OCI-LY7 (cell line): ENCODE measurements around the gene HPN. TPM values are rescaled to one million over a fixed set of nuclear protein-coding genes. Genes with fewer than 3 reads are reported as not detected.

ENCODE experiments used
- BruUV-seq: library from RNA; stranded (reverse); fragments of 400-500 nt; replicated peaks from 2 replicates; lab custom pipeline; 2021; lab: Mats Ljungman, UMichigan
- CTCF ChIA-PET: fragments of 300-600 bp; sonication (Branson Sonifier 250); formaldehyde crosslinking; loops from one replicate; lab custom pipeline; 2022; ENCODE audit warnings: antibody characterized with exemption; ENCODE audit not compliant: unreplicated experiment; lab: Charles Lee
- POLR2A ChIA-PET: fragments of 300-600 bp; sonication (Branson Sonifier 250); formaldehyde crosslinking; loops from one replicate; lab custom pipeline; 2022; ENCODE audit warnings: antibody characterized with exemption; lab: Charles Lee
- DNase-seq: peaks from one replicate; pipeline ENCODE4 v3.0.0-alpha.2; 2015; ENCODE audit warnings: low spot score
- H2AFZ ChIP-seq: fragments of 200-600 bp; sonication (generic), shearing (Covaris generic); 2 replicates; pipeline ENCODE4 v1.6.1; 2014; ENCODE audit warnings: mild to moderate bottlenecking, antibody characterized with exemption, low read length, moderate library complexity
- H3K27ac ChIP-seq: fragments of 200-600 bp; sonication (generic); 2 replicates; pipeline ENCODE4 v1.5.1; 2014; ENCODE audit warnings: mixed run types, low read depth, mild to moderate bottlenecking, moderate library complexity, low read length, inconsistent platforms; ENCODE audit not compliant: poor library complexity, severe bottlenecking
- H3K36me3 ChIP-seq: fragments of 200-600 bp; sonication (generic); 2 replicates; pipeline ENCODE4 v1.6.1; 2014; ENCODE audit warnings: mild to moderate bottlenecking, antibody characterized with exemption, low read length, moderate library complexity, mixed read lengths; ENCODE audit not compliant: insufficient read depth
- H3K4me1 ChIP-seq: fragments of 200-600 bp; sonication (generic); 2 replicates; pipeline ENCODE4 v1.5.1; 2014; ENCODE audit warnings: mild to moderate bottlenecking, low read length; ENCODE audit not compliant: insufficient read depth, poor library complexity, severe bottlenecking
- H3K4me2 ChIP-seq: fragments of 200-600 bp; sonication (generic); 2 replicates; pipeline ENCODE4 v1.6.1; 2014; ENCODE audit warnings: mild to moderate bottlenecking, low read length
- H3K4me3 ChIP-seq: fragments of 200-600 bp; sonication (generic); 2 replicates; pipeline ENCODE4 v1.5.1; 2014; ENCODE audit warnings: mild to moderate bottlenecking, low read depth, low read length; ENCODE audit not compliant: poor library complexity, severe bottlenecking
- H3K79me2 ChIP-seq: fragments of 200-600 bp; sonication (generic); 2 replicates; pipeline ENCODE4 v1.6.1; 2016; ENCODE audit warnings: low read depth, mild to moderate bottlenecking, low read length, moderate library complexity, mixed read lengths; ENCODE audit not compliant: insufficient read depth
- H3K9me2 ChIP-seq: fragments of 200-600 bp; sonication (generic); 2 replicates; pipeline ENCODE4 v1.6.1; 2016; ENCODE audit warnings: mild to moderate bottlenecking, low read length, mixed read lengths; ENCODE audit not compliant: insufficient read depth
- H3K9me3 ChIP-seq: fragments of 200-600 bp; sonication (generic); 2 replicates; pipeline ENCODE4 v1.6.1; 2014; ENCODE audit warnings: mild to moderate bottlenecking, mixed run types, low read length, mixed read lengths
- H4K20me1 ChIP-seq: fragments of 200-600 bp; sonication (generic); 2 replicates; pipeline ENCODE4 v1.6.1; 2014; ENCODE audit warnings: mild to moderate bottlenecking, antibody characterized with exemption, low read length, moderate library complexity, mixed read lengths; ENCODE audit not compliant: insufficient read depth
- EZH2phosphoT487 ChIP-seq: fragments of 200-600 bp; sonication (generic); IDR thresholded peaks from 2 replicates; pipeline ENCODE4 v1.6.1; 2018; ENCODE audit warnings: low read depth, borderline replicate concordance, mild to moderate bottlenecking, mixed run types, antibody characterized with exemption, low read length, moderate library complexity, mixed read lengths
- intact Hi-C: fragments of 100-400 bp; cut with micrococcal nuclease; formaldehyde crosslinking; loops from one replicate; pipeline ENCODE4 v1.10.0; 2022; ENCODE audit not compliant: unreplicated experiment
- total RNA-seq, 2 experiments: library from RNA; depleted of rRNA in 1 of 2; stranded (reverse); fragments of >200 nt in 1 of 2; shearing (Covaris generic) in 1 of 2; gene quantifications; 2 replicates each; pipeline ENCODE4 v1.2.3, GENCODE V29; 2014 to 2022
- TF ChIP-seq, protein P1 (sequence below): fragments of 200-600 bp; sonication (generic); conservative IDR thresholded peaks from 2 replicates; pipeline ENCODE4 v1.5.1; 2014; ENCODE audit warnings: mild to moderate bottlenecking, antibody characterized with exemption, low read length, moderate library complexity, mixed read lengths

HPN gene
- total RNA-seq, 2 experiments from 2014 or later = 0.17 to 0.19 TPM

DNA sequence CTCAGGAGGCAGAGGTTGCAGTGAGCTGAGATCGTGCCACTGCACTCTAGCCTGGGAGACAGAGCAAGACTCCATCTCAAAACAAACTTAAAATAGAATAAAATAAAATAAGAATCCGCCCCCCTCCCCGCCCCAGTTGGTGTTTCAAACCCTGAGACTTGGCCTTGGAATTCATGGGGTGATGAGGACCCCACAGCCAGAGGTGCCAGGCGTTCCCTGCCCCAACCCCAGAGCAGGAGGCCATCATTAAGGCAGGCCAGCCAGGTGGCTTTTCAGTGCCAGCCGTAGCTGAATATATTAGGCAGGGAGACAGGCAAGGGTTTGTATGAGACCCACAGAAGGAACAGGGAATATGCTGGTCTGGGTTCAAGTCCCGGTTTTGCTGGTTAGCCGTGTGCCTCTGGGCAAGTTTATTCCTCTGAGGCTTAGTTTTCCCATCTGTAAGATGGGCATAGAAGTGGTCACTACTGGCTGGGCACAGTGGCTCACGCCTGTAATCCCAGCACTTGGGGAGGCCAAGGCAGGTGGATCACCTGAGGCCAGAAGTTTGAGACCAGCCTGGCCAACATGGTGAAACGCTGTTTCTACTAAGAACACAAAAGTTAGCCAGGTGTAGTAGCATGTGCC, 12.3 kb downstream of the HPN start:
- Histone ChIP-seq H3K27ac (no peak overlapping the region), H3K4me1 (peaks cover 14% of the 10 kb centered on the region), H3K79me2 (no peaks in the 10 kb centered on the region), H2AFZ (no peak overlapping the region), H4K20me1 (no peaks in the 10 kb centered on the region), H3K36me3 (no peaks in the 10 kb centered on the region), H3K9me2 (no peaks in the 10 kb centered on the region), H3K4me3 (no peak overlapping the region), H3K4me2 (no peak overlapping the region), H3K9me3 (no peaks in the 10 kb centered on the region)
- TF ChIP-seq, protein P1, sequence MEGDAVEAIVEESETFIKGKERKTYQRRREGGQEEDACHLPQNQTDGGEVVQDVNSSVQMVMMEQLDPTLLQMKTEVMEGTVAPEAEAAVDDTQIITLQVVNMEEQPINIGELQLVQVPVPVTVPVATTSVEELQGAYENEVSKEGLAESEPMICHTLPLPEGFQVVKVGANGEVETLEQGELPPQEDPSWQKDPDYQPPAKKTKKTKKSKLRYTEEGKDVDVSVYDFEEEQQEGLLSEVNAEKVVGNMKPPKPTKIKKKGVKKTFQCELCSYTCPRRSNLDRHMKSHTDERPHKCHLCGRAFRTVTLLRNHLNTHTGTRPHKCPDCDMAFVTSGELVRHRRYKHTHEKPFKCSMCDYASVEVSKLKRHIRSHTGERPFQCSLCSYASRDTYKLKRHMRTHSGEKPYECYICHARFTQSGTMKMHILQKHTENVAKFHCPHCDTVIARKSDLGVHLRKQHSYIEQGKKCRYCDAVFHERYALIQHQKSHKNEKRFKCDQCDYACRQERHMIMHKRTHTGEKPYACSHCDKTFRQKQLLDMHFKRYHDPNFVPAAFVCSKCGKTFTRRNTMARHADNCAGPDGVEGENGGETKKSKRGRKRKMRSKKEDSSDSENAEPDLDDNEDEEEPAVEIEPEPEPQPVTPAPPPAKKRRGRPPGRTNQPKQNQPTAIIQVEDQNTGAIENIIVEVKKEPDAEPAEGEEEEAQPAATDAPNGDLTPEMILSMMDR = no peak
- no peak for TF ChIP-seq EZH2phosphoT487
- BruUV-seq = no TSS peak
- POLR2A ChIA-PET = no interaction called here
- CTCF ChIA-PET = no interaction called here
- no peak for DNase-seq
- intact Hi-C loops = no loop called here

DNA sequence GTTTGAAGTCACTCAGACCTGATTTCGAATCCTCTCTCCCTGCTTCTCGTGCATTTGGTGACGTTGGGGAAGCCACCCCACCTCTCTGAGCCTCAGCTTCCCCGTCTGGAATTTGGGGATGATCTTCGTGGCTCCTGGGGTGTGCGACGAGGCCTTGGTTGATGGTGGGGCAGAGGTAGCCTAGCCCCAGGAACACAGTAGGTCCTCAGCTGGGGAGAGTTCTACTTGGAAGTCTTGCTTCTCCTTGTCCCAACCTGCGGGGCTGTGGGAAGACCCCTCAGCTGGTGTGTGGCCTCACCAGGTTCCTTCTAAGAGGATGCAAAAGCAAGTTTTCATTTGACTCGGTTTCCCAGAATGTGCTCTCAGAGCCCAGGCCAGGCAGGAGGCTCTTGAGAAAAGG, 13.1 kb downstream of the HPN start:
- Histone ChIP-seq H4K20me1 (no peaks in the 10 kb centered on the region), H3K27ac (no peak overlapping the region), H3K79me2 (no peaks in the 10 kb centered on the region), H3K9me2 (no peaks in the 10 kb centered on the region), H3K36me3 (no peaks in the 10 kb centered on the region), H3K4me1 (peaks cover 14% of the 10 kb centered on the region), H3K9me3 (no peaks in the 10 kb centered on the region), H3K4me3 (no peak overlapping the region), H3K4me2 (no peak overlapping the region), H2AFZ (no peak overlapping the region)
- ChIA-PET CTCF (no interaction called here), POLR2A (interaction anchor here (1.1 kb wide), 1 partner anchor 10 kb away, joined by 3 read pairs; no protein-coding TSS in a partner anchor)
- no peak for TF ChIP-seq EZH2phosphoT487
- TF ChIP-seq, protein P1 = no peak
- intact Hi-C loops = loop anchor here (1.0 kb wide), 1 partner anchor 36 kb away; no protein-coding TSS in a partner anchor
- no TSS peak for BruUV-seq
- no peak for DNase-seq

DNA sequence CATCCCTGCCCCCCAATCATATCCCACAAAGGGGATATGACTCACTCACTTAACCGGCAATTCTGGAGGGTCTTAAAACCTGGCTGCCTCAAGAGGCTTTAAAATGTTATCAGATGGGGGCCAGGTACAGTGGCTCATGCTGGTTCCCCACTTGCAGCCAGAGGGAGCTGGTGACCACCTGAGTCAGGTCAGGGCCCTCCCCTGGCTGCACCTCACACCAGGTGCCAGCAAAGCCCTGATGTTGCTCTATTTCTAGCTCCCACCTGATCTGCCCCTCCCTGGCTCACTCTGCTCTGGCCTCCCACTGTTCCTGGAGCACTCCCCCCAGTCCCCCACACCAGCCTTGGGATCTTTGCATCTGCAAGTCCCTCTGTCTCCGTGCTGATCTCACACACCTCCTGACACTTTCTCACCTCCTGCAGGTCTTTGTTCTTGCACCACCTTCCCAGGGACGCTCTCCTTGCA, 14.2 kb downstream of the HPN start:
- H3K36me3 ChIP-seq = no peaks in the 10 kb centered on the region
- H2AFZ ChIP-seq = peak overlapping the region; percentile 11; the same call in 1 of the 2 replicates
- H3K4me1 ChIP-seq = peaks cover 14% of the 10 kb centered on the region
- no peaks in the 10 kb centered on the region for H3K9me3 ChIP-seq
- ChIA-PET POLR2A (interaction anchor here (0.6 to 1.2 kb wide), 6 partner anchors 9 to 81 kb away, joined by 3 read pairs; no protein-coding TSS in a partner anchor), CTCF (interaction anchor here (1.0 to 1.1 kb wide), 4 partner anchors 11 to 86 kb away, joined by 3 to 12 read pairs (median 7); no protein-coding TSS in a partner anchor)
- H3K9me2 ChIP-seq = no peaks in the 10 kb centered on the region
- intact Hi-C loops = loop anchor here (1.0 kb wide), 2 partner anchors 35 to 86 kb away; no protein-coding TSS in a partner anchor
- TF ChIP-seq, protein P1 = peak; percentile 81
- no peak for TF ChIP-seq EZH2phosphoT487
- peak overlapping the region; percentile 14 for H3K4me2 ChIP-seq
- no peak overlapping the region for H3K27ac ChIP-seq
- H3K79me2 ChIP-seq = no peaks in the 10 kb centered on the region
- BruUV-seq = no TSS peak
- peak; percentile 76 for DNase-seq
- no peak overlapping the region for H3K4me3 ChIP-seq
- H4K20me1 ChIP-seq = no peaks in the 10 kb centered on the region
